HG03045 (cell line): Measurements from ENCODE around the gene CATSPERZ.

Experiments
- ATAC-seq: cut with Tn5 transposase; IDR thresholded peaks from one replicate; pipeline ENCODE4 v1.9.1; 2021; ENCODE audit warnings: mild to moderate bottlenecking, moderate library complexity; ENCODE audit not compliant: unreplicated experiment

Gene CATSPERZ

GRCh38 chr11:64337538-64338249, 37.5 kb downstream of the CATSPERZ start:
- ATAC-seq: no peak

DNA sequence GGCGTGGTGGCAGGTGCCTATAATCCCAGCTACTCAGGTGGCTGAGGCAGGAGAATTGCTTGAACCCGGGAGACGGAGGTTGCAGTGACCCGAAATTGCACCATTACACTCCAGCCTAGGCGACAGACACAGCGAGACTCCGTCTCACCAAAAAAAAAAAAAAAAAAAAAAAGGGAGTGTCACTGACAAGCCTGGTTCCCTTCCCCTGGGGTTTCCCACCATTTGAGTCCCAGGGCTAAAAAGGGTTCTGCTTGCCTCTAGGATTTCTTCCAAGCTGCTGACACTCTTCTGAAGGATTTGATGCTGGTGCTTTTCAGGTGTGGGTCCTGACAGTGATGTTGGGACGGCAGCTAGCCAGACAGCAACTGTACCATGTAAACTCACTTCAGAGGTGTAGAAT, 38.6 kb downstream of the CATSPERZ start:
- ATAC-seq: no peak

DNA sequence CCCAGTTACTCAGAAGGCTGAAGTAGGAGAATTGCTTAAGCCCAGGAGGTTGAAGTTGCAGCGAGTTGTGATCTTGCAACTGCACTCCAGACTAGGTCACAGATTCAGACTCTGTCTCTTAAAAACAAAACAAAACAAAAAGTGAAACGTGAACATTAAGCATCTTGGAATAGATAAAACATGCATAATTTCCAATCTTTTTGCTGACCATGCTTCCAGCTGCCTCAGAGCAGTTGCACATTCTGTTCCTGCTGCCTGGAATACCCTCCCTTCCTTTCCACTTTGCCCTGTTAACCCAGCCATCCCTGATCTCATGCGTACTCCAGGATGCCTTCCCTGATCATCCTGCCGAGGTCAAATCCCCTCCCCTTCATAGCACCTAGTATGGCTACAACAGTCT, 39.1 kb downstream of the CATSPERZ start:
- ATAC-seq: no peak

DNA sequence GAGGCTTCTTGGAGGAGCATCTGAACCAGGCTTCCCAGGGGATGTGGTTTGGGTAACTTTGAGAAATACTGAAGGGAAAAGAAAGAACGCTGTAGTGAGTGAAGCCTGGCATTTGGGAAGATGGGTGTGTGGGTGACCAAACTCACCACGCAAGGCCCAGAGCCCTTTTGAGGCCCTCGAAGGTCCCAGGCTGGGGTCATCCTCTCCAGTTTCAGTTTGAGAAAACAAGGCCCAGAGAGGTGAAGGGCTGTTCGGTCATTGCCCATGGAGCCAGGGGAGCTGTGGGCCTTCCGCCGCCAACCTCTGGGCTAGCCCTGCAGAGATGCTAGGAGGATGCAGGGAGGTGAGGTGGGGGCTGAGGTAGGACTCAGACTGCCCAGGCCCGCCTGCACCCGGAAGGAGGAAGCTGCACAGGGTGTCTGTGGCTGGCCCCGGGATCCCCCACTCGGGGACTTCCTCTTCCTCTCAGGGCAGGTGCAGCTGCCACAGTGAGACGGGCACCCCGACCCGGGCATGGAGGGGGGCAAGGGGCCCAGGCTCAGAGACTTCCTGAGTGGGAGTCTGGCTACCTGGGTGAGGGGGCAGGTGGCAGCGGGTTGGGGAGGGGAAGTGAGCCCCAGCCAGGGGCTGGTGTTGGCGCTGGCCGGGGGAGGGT, 39.7 kb downstream of the CATSPERZ start, which contains the start of gene CCDC88B:
Gene CCDC88B, plus strand, starts transcription at position 451 of the 655 bp plus-strand sequence. Its CDS starts 63 bp downstream, at position 514.
- peak; percentile 59 for ATAC-seq

DNA sequence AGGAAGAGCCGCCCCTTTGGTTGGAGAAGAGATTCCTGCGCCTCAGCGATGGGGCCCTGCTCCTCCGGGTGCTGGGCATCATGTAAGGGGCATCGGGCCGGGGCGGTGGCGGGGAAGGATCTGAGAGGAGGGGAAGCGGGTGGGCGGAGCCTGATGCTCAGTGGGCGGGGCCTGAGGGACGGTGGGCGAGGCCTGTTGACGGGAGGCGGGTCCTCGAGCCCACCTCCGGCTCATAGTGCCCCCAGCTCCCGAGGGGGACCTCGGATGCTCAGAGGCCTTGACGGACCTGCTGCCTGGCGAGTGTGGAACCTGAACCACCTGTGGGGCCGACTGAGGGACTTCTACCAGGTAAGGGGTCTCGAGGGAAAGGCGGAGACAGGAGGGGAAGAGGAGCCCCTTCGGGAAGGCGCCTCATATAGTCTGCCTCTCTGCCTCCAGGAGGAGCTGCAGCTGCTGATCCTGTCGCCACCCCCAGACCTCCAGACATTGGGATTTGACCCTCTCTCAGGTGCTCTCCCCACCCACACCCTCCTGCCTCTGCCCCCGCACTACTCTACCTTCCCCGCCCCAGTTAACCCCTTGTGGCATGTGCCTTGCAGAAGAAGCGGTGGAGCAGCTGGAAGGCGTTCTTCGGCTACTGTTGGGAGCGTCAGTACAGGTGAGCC, 40.6 kb downstream of the CATSPERZ start:
- ATAC-seq: no peak

DNA sequence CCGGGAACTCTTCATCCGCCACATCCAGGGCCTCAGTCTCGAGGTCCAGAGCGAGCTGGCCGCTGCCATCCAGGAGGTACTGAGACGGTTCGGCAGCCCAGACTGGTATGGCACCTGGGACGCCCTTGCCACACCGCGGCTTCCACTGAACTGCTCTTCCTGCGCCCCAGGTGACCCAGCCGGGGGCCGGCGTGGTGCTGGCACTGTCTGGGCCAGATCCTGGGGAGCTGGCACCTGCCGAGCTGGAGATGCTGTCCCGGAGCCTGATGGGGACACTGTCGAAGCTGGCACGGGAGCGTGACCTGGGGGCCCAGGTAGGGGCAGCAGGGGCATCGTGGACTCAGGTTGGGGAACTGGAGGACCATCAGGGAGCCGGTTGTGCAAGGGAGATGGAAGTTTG, 41.3 kb downstream of the CATSPERZ start:
- ATAC-seq: no peak

- ATAC-seq: no peak
Observed at GRCh38 chr11:64341851-64342791, 42.0 kb downstream of the CATSPERZ start.

DNA sequence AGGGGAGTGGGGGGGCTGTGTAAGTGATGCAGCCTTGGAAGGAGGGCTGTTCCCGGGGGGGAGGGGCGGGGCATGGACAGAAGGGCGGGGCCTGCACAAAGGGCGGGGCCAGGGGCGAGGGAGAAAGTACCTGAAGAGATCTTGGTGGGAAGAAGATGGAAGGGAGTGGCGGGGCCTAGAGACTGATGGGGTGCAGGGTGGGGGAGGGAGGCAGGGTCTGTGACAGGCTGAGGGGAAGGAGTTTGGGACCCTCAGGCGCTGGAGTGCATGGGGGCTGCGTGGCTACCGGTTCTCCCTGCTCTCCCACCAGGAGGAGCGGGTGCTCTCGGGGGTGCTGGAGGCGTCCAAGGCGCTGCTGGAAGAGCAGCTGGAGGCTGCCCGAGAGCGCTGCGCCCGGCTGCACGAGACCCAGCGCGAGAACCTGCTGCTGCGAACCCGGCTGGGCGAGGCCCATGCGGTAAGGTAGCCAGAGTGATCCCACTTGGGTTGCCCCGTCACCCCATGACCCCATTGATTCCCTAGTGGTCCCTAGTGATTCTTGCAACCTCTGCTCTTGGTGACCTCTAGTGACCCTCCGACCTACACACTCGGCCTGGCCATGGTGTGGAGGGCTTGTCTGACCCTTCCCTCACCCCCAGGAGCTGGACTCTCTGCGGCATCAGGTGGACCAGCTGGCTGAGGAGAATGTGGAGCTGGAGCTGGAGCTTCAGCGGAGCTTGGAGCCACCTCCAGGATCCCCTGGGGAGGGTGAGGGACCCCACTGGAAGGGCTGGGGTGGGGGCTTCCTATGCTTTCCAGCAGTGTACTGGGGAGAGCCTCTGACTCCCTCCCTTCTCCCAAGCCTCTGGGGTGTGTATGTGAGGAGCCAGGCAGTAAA, 42.9 kb downstream of the CATSPERZ start:
- no peak for ATAC-seq

DNA sequence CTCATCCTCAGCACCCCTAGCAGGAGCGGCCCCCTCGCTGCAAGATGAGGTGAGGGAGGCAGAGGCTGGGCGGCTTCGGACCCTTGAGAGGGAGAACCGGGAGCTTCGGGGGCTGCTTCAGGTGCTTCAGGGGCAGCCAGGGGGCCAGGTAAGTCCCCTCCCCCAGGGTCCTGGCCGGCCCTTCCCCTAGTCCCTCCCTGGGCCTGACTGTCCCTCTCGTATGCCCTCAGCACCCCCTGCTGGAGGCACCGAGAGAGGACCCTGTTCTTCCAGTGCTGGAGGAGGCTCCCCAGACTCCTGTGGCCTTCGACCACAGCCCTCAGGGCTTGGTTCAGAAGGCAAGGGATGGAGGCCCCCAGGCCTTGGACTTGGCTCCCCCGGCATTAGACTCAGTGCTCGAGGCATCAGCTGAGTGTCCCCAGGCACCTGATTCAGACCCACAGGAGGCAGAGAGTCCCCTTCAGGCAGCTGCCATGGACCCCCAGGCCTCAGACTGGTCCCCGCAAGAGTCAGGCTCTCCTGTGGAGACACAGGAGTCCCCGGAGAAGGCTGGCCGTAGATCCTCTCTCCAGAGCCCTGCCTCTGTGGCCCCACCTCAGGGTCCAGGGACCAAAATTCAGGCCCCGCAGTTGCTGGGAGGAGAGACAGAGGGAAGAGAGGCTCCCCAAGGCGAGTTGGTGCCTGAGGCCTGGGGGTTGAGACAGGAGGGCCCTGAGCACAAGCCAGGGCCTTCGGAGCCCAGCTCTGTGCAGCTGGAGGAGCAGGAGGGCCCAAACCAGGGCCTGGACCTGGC, 43.8 kb downstream of the CATSPERZ start:
- no peak for ATAC-seq

DNA sequence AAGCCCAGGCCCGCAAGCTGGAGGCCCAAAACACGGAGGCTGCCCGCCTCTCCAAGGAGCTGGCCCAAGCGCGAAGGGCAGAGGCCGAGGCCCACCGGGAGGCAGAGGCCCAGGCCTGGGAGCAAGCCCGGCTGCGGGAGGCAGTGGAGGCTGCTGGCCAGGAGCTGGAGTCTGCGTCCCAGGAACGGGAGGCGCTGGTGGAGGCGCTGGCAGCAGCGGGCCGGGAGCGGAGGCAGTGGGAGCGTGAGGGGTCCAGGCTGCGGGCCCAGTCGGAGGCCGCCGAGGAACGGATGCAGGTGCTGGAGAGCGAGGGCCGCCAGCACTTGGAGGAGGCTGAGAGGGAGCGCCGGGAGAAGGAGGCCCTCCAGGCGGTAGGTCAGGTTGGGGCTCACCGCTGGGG, 44.6 kb downstream of the CATSPERZ start:
- no peak for ATAC-seq

GRCh38 chr11:64347193-64347867, 47.2 kb downstream of the CATSPERZ start:
- no peak for ATAC-seq

DNA sequence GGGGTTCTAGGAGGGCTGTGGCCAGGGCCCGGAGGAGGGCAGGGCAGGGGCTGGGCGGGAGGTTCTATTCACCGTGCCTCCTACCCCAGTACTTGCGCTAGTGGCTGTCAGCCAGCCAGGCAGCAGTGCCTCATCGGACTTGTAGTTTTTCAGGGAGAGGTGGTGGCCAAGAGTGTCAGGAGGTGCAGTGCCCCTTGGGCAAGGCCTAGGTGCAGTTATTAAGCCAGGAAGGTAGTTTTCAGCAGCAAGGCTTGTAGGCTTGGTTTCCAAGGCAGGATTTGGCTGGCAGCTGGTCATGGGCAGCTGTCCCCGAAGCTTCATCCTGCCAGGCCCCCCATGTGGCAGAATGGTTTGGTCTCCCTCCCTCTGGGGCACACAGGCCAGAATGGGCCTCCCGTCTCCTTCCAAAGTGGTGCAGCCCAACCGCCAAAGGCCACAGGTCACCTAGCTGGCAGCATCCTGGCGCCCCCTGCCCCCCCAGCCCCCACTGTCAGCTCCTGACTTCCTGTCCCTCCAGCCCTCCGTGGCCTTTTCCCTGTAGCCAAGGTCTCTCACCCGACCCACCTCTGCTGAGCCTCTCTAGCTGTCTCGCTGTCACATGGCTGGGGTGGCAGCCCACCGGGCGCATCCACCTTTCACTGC, 48.3 kb downstream of the CATSPERZ start:
- no peak for ATAC-seq

- ATAC-seq: no peak
Observed at GRCh38 chr11:64349025-64349387, 48.8 kb downstream of the CATSPERZ start.

DNA sequence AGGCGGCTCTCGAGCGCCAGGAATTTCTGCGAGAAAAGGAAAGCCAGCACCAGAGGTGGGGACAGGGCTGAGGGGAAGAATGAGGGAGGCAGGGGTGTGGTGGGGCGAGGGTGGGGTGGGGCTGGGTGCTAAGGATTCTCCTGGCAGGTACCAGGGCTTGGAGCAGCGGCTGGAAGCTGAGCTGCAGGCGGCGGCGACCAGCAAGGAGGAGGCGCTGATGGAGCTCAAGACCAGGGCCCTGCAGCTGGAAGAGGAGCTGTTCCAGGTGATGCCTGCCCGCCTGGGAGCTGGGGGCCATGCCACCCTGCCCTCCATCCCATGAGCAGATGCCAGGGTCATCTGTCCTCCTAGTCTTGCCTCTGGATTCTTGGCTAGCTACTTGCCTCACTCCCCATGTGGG, 49.2 kb downstream of the CATSPERZ start:
- no peak for ATAC-seq

DNA sequence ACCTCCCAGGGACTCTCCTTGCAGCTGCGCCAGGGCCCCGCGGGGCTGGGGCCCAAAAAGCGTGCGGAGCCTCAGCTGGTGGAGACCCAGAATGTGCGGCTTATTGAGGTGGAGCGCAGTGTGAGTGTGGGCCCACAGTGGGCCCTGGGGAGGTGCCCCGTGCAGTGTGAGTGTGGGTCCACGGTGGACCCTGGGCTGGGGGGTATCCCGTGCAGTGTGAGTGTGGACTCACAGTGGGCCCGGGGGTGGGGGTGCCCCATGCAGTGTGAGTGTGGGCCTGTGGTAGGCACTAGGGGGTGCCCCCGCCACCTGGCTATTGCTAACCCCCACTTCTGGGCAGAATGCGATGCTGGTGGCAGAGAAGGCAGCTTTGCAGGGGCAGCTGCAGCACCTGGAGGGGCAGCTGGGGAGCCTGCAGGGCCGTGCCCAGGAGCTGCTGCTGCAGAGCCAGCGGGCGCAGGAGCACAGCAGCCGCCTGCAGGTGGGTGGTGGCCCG, 51.0 kb downstream of the CATSPERZ start:
- ATAC-seq: no peak

DNA sequence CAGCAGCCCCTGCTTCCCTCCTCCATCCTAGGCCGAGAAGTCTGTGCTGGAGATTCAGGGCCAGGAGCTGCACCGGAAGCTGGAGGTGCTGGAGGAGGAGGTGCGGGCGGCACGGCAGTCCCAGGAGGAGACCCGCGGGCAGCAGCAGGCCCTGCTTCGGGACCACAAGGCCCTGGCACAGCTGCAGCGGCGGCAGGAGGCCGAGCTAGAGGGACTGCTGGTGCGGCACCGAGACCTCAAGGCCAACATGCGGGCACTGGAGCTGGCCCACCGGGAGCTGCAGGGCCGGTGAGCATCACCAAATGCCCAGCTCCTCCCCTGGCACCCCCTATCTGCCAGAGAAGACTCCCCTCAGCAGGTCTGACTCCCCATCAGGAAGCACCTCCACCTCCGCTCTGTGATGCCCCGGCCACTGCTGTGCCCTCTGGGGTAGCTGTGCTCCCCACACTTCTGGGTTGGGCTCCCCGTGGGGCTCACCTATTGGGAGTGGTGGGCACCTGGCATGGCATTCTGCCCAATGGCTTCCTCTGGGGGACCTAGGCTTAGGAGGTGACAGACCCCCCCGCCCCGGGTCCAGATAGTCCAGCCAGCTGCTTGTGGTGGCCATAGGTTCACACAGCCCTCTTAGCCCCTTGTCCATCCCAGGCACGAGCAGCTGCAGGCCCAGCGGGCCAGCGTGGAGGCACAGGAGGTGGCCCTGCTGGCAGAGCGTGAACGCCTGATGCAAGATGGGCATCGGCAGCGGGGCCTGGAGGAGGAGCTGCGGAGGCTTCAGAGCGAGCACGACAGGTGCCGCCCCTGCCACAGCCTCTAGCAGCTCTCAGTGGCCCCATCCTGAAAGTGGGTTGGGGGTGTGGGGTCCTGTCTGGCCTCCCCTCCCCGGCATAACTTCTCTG, 52.2 kb downstream of the CATSPERZ start:
- no peak for ATAC-seq
